Urinary bladder (tissue), 4 donors: Measurements from ENCODE around the gene MXD1. TPM values are rescaled to one million over a fixed set of nuclear protein-coding genes. Genes with fewer than 3 reads are reported as not detected.
"Not testable (repeated sequence)": the region's sequence is repeated elsewhere in the genome, so short reads cannot be mapped to it uniquely, and the experiment has no call there.

Experiments
- DNase-seq: peaks from one replicate; pipeline ENCODE4 v3.0.0-alpha.2; 2015; ENCODE audit errors: extremely low spot score
- H3K27ac ChIP-seq: one replicate; pipeline ENCODE4 v1.5.1; 2013; ENCODE audit warnings: low read depth, mild to moderate bottlenecking, moderate library complexity
- H3K36me3 ChIP-seq: one replicate; pipeline ENCODE4 v1.6.1; 2013; ENCODE audit warnings: mild to moderate bottlenecking, moderate library complexity; ENCODE audit not compliant: insufficient read depth
- H3K4me1 ChIP-seq: one replicate; pipeline ENCODE4 v1.6.1; 2013; ENCODE audit warnings: mild to moderate bottlenecking, moderate library complexity; ENCODE audit not compliant: insufficient read depth
- H3K4me3 ChIP-seq: one replicate; pipeline ENCODE4 v1.5.1; 2013; ENCODE audit warnings: low read depth, low read length
- WGBS: extraction: QIAGEN DNeasy Blood & Tissue Kit; methylation state at CpG from one replicate; pipeline ENCODE4 v1.1.7; 2013; 5-methylcytosine and 5-hydroxymethylcytosine counted together
- polyA plus RNA-seq: library from polyadenylated mRNA; stranded (reverse); fragments of 200-250 nt; gene quantifications from one replicate; pipeline ENCODE4 v1.2.3, GENCODE V29; 2013
- total RNA-seq: library from RNA; depleted of rRNA; stranded (reverse); fragments of >200 nt; gene quantifications from one replicate; pipeline ENCODE4 v1.2.3, GENCODE V29; 2014
- donor health status: healthy with polysubstance abuse.
- donor health status: healthy.

MXD1 gene
- total and polyA plus RNA-seq, 2 donors: 6.5 to 10.2 TPM

DNA sequence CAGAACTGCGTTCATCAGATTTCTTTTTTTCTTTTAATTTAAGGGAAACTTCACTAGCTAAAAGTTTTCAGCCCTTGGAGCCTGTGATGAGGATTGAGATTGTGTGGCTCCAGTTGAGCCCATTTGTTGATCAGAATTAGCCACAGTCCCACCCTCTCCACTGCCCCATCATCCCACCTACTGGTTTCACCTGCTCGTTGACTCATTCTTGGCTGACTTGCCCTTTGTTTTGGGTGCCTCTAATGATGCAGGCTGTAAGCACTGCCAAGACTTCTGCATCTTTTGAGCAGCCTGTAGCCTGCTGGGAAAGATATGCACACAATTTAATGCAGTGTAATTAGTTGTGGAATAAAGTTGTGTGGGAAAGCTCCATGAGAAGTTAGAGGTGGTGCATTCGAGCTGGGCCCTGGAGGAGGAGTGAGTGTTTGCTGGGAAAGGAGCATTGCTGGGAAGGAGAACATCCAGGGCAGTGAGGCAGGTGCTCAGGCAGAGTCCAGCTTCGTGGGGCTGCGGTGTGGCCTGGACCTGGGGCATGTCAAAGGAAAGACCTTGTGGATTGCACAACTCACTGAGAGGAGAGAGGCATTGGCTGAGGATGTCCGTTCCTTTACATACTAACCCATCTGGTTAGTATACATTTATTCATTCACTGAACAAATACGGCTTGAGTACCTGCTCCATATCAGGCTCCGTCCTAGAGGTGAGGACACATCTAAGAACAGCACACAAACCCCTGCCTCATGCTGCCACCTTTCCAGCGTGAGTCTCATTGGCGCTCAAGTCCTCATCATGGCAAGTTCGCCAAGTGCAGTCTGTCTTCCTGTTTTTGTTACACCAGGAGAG, 28.3 kb downstream of the MXD1 start:
- no peaks in the 10 kb centered on the region for H3K4me1 ChIP-seq
- no peak overlapping the region for H3K27ac ChIP-seq
- DNase-seq: no peak
- H3K36me3 ChIP-seq: peaks cover 3% of the 10 kb centered on the region
- 91% methylated on average over 11 of the region's 11 CpGs for WGBS
- H3K4me3 ChIP-seq: no peak overlapping the region

DNA sequence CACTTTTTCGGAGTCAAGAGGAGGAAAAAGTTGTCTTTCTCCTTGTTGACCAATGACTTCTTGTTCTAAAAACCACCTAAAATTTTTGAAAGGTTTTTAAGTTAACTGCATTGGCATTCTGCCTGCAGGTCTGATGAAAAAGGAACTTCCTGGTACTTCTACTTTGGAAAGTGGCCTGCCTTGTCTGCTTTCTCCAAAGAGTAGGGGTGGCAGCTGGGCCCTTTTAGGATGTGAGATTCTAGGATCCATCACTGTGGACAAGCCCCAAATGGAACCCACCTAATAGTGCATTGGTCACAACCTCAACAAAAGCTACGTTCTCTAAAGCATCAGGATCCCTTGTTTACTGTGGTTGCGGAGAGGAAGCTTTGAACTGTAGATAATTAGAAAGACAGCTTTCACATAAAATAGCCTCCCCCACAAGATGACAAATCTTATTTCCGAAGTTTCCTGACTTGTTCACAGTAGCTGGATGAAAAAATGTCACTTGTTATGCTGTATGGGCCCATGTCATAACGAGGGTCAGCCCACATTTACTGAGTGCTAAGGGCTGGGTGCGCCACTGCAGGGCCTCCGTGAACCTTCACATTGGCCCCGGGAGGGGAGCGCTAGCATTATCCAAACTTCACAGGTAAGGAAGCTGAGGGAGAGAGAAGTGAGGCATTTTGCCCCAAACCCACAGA, 29.1 kb downstream of the MXD1 start:
- H3K4me3 ChIP-seq: no peak overlapping the region
- no peak overlapping the region for H3K27ac ChIP-seq
- 84% methylated on average over 9 of the region's 9 CpGs for whole genome bisulfite sequencing
- DNase-seq: no peak
- H3K4me1 ChIP-seq: no peaks in the 10 kb centered on the region
- H3K36me3 ChIP-seq: peaks cover 3% of the 10 kb centered on the region

- H3K4me3 ChIP-seq: no peak overlapping the region
- peaks cover 3% of the 10 kb centered on the region for H3K36me3 ChIP-seq
- H3K4me1 ChIP-seq: no peaks in the 10 kb centered on the region
- DNase-seq: no peak
- H3K27ac ChIP-seq: no peak overlapping the region
- 93% methylated on average over 7 of the region's 7 CpGs for WGBS
These were observed 29.8 kb downstream of the MXD1 start for GRCh38 chr2:69944756-69945155.

DNA sequence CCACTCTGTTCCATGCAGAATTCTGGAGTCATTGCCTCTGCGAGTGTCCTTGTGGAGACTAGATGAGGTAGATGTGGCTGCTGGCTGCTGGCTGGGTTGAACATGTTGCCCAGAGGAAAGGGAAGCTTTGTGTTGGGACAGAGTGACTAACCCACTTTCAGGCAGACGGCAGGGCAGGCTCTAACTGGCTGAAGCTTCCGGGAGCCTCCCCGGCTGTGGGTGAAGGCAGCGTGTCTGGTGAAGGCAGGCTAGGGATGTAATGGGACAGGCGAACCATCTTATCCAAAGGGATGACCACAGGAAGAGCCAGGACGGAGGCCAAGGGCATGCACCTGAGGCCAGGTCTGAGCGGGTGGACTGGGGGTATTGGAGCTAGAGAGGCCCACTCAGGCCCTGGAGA, 30.5 kb downstream of the MXD1 start:
- no peak for DNase-seq
- Histone ChIP-seq H3K4me1 (no peaks in the 10 kb centered on the region), H3K4me3 (no peak overlapping the region), H3K27ac (no peak overlapping the region), H3K36me3 (peaks cover 3% of the 10 kb centered on the region)
- 80% methylated on average over 8 of the region's 8 CpGs for whole genome bisulfite sequencing

GRCh38 chr2:69945941-69946340, 31.0 kb downstream of the MXD1 start:
- H3K4me1 ChIP-seq: no peaks in the 10 kb centered on the region
- 89% methylated on average over 8 of the region's 8 CpGs for WGBS
- H3K36me3 ChIP-seq: peaks cover 3% of the 10 kb centered on the region
- no peak overlapping the region for H3K27ac ChIP-seq
- H3K4me3 ChIP-seq: no peak overlapping the region
- no peak for DNase-seq

- whole genome bisulfite sequencing: 68% methylated on average over 13 of the region's 13 CpGs
- no peaks in the 10 kb centered on the region for H3K36me3 ChIP-seq
- no peak overlapping the region for H3K4me3 ChIP-seq
- DNase-seq: no peak
- no peaks in the 10 kb centered on the region for H3K4me1 ChIP-seq
- no peak overlapping the region for H3K27ac ChIP-seq
These were observed 31.7 kb downstream of the MXD1 start for GRCh38 chr2:69946351-69947324.

DNA sequence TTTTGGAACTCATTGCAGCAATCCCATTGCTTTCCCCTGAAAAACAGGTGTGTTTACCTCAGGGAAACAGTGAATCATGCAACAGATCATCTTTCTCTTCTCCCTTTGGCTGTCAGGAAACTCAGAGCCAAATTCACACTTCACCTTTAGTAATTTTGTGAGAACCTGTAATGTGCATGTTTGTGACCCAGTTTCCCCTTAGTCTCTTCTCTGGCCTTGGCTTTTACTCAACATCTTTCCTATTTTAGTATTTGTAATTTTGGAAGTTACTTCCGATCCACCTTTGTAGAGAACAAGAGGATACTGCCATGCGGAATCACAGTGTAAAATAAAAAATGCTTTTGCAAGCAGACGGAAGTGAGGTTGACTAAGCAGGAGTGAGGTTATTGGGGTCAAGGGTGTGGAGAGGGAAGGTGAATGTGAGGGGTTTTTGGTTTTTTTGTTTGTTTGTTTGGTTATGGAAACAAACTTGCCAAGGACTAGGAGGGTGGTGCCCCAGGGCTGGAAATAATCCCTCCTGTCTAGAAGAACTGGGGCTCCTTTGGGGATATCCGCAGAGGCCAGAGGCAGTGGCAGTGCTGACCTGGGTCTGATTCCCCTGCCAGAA, 32.5 kb downstream of the MXD1 start:
- WGBS: 94% methylated on average over 4 of the region's 4 CpGs
- DNase-seq: no peak
- no peak overlapping the region for H3K27ac ChIP-seq
- H3K4me3 ChIP-seq: no peak overlapping the region
- no peaks in the 10 kb centered on the region for H3K36me3 ChIP-seq
- no peaks in the 10 kb centered on the region for H3K4me1 ChIP-seq

- Histone ChIP-seq H3K36me3 (no peaks in the 10 kb centered on the region), H3K4me1 (no peaks in the 10 kb centered on the region), H3K27ac (no peak overlapping the region), H3K4me3 (no peak overlapping the region)
- 34% methylated on average over 35 of the region's 35 CpGs for WGBS
- no peak for DNase-seq
These were observed 33.4 kb downstream of the MXD1 start for GRCh38 chr2:69948032-69948962.

DNA sequence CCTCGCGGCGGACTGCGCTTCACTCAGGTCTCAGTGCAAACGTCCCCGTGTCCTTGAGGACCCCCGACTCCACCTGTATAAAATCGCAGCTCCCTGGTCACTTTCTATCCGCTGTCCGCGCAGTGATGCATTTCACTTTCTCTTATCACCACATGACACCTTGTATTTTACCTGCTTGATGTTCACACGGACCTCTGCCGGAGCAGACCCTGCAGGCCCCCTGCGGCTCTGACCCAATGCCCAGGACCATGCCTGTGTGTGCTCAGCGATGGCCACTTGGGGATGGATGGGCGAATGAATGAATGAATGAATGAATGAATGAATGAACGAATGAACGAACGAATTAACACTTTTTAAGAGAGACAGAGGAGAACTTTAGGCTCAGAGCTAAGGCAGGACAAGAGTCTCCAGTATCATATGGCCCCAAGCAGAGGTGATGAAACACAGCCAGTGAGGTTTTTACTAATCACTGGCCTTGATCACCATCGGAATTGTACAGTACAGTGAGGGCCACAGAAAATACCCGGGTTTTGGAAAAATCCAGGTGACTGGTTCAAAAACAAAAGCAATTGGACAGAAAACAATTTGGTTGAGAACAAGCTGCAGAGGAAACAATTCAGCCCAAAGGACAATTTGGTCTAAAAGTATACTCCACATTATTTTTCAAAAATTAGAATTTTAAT, 34.2 kb downstream of the MXD1 start:
- Histone ChIP-seq H3K27ac (no peak overlapping the region), H3K4me3 (no peak overlapping the region)

GRCh38 chr2:69950241-69950640, 35.3 kb downstream of the MXD1 start:
- 63% methylated on average over 5 of the region's 5 CpGs for WGBS
- Histone ChIP-seq H3K4me1 (no peaks in the 10 kb centered on the region), H3K36me3 (no peaks in the 10 kb centered on the region)

More for the DNA sequence above, 34.2 kb downstream of the MXD1 start:
- WGBS: 73% methylated on average over 21 of the region's 21 CpGs
- Histone ChIP-seq H3K36me3 (no peaks in the 10 kb centered on the region), H3K4me1 (no peaks in the 10 kb centered on the region)
- DNase-seq: no peak

GRCh38 chr2:69950671-69951070, 35.8 kb downstream of the MXD1 start:
- H3K36me3 ChIP-seq, H3K4me1 ChIP-seq, DNase-seq, H3K27ac ChIP-seq, H3K4me3 ChIP-seq: not testable (repeated sequence)
- 95% methylated on average over 3 of the region's 3 CpGs for WGBS

More at GRCh38 chr2:69950241-69950640, 35.3 kb downstream of the MXD1 start:
- no peak for DNase-seq
- H3K27ac ChIP-seq: no peak overlapping the region
- no peak overlapping the region for H3K4me3 ChIP-seq
